GM19395 (cell line): ENCODE data around the gene UBA1.
A peak's percentile ranks its signal among the peaks of the same experiment; 100 is the strongest.

Experiments used
- ATAC-seq: cut with Tn5 transposase; IDR thresholded peaks from one replicate; pipeline ENCODE4 v1.9.1; 2021; ENCODE audit warnings: mild to moderate bottlenecking, moderate library complexity; ENCODE audit not compliant: unreplicated experiment

Gene UBA1

DNA sequence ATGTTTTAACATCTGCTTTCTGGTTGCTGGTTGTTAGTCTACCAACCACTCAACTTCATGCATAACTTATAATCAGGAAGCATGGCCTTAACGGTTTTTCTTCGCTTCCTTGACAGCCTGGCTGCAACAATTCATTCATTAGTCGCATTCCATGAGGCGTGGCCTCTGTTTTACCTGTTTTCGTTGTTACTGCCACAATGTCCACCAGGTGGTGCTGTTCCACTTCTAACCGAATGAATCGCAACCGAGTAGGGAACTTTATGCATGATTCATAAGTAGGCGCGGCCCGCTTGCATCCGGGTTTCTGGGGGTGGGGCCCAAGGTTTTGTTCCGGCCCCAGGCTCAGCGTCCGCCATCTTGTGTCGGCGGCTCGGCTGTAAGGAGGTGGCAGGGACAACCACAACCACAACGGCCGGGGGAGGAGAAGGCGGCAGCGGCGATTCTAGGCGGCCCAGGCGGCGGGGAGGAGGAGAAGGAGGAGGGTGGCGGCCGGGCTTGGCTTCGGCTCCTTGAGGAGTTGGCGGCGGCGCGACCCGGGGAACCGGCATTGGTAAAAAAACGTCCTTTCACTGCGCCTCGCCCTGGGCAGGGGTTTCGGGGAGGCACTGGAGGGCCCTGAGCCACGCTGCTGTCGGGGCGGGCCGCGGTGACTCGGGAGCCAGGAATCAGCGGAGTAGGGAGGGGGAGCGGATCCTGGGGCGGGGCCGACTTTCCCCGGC, at the start of gene UBA1:
Gene UBA1, plus strand, starts transcription at position 355 of the 719 bp plus-strand sequence. CDS start 4,974 bp downstream, outside the sequence.
- ATAC-seq = peak; percentile 81

DNA sequence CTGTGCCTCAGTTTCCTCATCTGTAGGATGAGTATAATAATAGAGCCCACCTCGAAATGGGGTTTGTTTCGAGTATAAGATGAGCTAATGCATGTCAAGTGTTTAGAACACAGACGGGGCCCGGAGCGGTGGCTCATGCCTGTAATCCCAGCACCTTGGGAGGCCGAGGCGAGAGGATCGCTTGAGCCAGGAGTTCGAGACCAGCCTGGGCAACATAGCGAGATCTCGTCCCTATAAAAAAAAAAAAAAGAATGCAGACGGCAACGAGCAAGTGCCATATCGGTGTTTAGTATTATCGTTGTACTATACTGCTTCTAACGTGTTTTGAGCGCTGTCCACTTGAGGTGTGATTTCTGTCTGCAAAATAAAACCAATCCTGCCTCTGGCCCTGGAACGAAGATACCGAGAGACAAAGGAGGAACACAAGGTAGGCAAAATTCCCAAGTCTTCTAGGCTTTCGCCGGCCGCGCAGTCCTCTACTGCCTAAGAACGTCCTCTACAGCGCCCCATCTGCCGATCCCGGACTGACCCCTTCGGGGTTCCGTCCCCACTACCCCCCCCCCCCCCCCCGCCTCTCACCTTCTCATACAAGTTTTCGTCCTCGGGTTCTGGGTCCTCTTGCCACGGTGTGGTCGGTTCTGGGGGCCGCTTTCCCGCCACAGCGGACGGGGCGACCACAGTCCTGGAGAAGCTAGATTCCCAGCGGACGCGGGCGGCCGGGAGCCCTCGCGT, 49.6 kb upstream of the UBA1 start:
- peak; percentile 2 for ATAC-seq

DNA sequence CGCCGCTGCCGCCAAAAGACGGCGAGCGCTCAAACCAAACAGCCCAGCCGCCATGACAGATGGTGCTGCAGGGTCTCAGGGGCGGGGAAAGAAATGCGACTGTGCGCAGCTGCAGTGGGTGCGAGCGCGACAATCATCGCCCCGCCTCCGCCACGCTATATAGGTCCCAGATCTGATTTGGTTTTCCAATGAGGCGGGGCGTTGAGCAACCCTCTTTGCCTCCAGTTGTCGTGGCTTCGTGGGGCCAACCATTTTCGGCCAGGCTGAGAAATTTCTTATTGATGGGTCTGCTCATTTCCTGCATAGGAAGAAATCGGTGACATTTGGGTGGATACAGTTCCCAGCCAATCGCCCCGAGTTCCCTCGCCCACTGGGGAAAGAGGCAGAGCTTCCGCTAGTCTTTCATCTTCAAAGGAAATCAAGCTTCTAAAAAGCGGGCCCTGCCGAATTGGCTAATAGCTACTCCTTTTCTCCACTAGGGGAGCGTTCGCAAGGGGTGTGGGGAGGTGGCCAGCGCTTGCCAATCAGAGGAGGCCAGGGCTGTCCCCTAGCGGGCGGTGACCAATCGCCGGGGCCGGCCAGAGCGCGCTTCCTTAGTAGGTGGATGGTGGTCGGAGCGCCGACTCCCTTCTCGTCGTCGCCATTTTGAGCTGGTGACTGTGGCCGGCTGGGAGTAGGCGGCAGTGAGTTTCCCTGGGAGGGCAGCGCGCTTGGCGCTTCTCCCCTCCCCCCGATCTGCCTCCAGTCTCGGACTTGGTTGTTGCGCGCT, 48.8 kb upstream of the UBA1 start, which contains the start of the genes NDUFB11 and RBM10:
Gene NDUFB11, minus strand, starts transcription at position 77 of the 769 bp plus-strand sequence. Its CDS starts 23 bp downstream, at position 54.
Gene RBM10, plus strand, starts transcription at position 596 of the 769 bp plus-strand sequence. CDS start 2,261 bp downstream, outside the sequence.
- ATAC-seq = peak; percentile 88

DNA sequence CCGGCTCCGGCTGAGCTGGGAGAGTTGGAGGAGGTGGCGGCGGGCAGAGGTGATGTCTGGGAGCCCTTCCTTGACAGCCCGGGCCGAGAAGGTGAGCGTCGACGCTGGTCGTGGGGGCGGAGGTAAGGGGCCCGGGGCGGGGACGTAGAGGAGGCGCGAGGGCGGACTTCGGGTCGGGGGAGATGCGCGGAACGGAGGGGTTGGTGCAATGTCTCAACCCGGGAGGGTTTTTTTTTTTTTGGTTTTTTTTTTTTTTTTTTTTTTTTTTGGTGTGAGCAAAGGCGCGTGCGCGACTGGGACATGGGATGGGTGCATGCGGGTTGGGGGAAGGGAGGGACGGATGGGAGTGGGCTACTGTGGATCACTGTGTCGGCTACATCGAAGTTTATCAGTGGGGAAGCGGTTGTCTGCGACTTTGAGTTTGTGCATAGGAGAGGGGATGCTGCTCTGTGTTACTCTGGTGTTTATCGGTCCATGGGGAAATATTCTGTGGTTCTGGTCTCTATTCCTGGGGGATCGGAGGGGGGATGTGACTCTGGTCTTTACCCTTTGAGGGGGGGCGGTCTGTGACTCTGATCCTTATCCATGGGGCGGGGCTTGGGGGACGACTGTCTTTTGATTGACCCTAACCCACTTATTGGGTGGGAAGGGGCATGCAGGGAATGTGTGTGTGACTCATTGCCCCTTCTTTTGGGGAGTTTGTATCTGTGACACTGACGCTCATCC, 48.1 kb upstream of the UBA1 start:
- ATAC-seq = peak; percentile 18

DNA sequence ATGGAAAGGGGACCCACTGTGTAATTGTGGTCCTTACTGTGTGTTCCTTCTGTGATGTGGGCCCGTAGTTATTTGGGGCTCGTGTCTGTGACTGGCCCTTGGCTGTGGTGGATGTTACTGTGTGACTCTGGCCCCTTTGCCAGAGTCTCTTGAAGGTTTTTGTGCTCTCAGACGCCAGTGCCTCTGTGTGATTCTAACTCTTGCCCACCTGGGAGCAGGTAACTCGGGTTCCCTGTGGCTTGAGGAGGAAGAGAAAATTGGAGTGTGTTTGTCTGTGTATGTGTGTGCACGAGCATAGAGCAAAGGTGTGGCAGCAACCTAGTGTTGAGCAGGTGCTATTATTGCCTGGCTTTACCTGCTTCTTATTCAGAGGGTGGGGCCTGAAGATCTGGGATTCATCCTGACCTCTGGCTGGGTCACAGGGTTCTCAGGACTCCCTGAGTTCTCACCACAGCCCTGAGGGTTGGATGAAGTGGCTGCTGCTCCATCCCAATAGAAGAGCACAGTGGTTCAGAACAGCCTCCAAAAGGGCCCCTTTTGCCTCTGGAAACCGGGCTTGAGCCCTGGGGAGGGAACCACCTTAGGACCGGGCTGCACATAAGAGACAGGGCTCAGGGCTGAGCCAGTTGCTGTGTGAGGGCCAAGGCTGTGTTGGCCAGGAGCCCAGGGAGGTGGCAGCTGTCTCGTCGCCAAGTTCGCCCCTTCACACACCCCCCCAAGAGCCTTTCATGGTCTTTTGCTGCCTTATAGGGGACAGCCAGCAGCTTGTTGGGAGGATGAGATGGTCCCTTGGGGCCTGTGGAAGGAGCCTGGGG, 47.3 kb upstream of the UBA1 start:
- ATAC-seq = no peak

DNA sequence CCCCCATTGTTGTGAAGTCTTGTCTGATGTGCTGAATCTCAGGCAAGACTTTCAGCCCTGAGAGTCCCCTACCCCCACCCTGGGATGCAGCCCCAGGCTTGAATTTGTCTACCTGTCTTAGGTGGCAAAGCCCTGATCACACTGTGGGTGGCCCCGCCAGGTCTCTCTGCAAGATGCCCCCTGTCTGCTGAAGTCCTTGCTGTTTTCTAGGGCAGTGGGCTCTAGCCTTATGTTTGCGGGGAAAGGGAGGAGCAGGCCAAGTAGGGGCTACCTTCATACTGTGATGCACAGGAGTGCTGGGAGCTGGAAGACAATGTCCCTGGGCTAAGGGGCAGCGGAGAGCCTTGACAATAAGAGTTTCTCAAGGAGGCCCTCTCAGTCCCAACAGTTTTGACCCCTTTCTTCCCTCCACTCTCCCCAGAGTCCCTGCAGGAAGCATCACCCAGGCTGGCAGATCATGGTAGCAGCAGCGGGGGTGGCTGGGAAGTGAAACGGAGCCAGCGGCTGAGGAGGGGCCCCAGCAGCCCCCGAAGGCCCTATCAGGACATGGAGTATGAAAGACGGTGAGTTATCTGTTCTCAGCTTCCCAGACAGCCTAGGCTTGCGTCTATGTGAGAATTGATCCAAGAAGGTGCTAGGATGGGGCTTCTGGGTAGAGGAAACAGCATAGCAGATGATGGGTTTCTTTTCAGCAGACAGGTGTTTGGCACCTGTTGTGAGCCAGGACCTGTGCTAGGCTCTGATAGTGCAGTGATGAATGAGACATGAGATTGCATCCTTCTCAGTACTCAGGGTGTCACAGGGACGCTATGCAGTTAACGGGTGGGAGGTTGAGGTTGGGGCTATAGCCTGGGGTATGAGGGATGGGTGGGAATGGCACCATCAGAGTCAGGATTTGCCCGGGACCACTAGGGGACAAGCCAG, 46.4 kb upstream of the UBA1 start:
- no peak for ATAC-seq

DNA sequence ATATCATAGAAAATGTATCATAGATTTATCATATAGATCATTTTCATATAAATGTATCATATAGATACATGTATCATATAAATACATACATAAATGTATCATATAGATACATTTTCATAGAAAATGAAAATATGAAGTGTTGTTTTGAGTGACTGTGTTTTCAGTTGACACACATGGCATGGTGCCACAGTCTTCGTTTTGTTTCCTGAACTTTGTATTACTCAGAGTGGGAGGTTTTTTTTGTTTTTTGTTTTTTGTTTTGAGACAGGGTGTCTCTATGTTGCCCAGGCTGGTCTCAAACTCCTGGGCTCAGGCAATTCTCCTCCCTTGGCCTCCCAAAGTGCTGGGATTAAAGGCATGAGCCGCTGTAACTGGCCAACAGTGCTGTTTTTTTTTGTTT, 44.7 kb upstream of the UBA1 start:
- ATAC-seq = no peak

DNA sequence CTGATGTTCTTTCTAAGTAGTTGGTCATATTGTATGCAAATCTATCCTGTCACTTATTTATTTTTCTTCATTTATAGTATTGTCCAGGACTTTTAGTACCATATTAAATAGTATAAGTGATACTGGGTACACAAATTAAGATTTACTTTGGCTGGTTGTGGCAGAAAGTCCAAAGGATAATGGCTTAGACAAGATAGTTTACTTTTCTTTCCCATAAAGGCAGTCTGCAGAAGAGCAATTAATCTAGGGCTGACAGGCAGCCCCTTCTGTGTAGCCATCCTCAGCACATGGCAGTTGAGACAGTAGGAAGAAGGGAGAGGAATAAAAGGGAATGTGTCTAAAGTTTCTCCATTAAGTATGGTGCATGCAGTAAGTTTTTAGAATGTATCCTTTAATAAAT, 42.2 kb upstream of the UBA1 start:
- ATAC-seq = no peak

DNA sequence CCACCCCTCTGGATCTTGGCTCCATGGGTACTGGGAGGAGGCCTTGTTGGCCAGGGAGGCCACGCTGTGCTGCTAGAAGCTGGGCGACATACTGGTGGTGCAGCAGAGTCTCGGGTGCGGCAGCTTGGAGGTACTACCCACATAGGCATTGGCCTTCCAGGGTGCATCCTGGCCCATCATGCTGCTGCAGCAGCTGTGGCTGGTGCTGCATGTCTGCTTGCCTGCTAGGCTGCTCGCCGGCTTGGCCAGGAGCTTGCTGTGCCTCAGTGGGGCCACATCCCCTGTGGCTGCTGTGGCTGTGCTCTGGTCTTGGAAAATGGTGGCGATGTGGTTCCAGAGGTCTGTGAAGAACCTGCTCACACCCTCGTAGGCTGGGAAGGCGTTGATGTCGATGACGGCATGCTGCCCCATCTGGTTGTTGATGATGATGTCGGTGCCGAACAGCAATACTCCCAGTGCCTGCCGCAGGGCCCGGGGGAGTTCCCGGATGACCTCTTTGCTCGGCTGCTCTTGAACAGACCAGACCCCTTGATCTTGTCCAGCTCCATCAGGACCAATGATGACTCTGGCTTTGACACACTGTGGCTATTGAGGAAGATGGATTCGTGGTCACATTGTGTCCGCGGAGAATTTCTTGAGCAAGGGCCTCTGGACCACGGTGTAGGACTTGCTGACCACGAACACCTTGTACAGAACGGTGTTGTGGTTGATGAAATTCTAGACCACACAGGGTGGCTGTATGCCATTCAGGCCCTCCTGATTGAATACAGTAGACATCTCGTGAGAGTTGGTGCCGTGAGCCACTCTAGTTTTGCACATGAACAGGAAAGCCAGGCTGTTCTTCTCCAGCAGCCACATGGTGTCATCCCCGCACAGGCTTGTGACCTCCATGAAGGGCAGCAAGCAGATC, 36.8 kb upstream of the UBA1 start:
- no peak for ATAC-seq

DNA sequence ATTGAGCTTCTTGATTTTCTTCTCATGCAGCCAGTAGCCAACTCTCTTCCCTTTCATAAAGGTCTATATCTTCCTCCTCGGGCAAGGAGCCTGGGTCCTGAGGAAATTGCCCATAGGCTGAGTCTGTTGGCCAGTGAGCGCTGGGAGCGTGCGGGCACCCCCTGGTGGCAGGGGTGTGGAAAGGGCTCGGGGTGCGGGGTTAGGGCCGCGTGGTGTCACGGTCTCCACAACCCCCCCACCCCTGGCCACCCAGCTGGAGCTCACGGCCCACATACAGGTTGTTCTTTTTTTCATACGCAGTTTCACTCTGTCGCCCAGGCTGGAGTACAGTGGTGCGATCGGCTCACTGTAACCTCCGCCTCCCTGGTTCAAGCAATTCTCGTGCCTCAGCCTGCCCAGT, 35.5 kb upstream of the UBA1 start:
- no peak for ATAC-seq

DNA sequence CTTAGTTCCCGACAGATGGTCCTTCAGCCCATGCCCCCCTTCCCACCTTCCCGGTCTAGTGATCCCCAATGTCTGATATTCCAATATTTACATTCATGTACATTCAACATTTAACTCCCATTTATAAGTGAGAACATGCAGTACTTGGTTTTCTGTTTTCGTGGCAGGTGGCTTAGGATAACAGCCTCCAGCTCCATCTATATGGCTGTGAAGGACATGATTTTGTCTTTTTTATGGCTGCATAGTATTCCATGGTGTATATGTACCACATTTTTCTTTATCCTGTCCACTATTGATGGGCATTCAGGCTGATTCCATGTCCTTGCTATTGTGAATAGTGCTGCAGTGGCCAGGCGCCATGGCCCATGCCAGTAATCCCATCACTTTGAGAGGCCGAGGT, 34.8 kb upstream of the UBA1 start:
- no peak for ATAC-seq

DNA sequence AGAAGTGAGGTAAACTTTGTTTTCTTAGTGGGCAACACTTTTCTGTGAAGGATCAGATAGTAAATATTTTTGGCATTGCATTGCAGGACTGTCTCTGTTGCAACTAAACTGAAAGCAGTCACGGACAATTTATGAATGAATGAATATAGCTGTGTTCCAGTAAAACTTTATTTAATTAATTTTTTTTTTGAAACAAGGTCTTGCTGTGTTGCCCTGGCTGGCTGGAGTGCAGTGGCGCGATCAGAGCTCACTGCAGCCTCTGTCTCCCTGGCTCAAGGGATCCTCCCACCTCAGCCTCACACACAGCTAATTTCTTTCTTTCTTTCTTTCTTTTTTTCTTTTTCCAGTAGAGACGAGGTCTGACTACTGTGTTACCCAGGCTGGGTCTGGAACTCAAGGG, 32.8 kb upstream of the UBA1 start:
- ATAC-seq = no peak

DNA sequence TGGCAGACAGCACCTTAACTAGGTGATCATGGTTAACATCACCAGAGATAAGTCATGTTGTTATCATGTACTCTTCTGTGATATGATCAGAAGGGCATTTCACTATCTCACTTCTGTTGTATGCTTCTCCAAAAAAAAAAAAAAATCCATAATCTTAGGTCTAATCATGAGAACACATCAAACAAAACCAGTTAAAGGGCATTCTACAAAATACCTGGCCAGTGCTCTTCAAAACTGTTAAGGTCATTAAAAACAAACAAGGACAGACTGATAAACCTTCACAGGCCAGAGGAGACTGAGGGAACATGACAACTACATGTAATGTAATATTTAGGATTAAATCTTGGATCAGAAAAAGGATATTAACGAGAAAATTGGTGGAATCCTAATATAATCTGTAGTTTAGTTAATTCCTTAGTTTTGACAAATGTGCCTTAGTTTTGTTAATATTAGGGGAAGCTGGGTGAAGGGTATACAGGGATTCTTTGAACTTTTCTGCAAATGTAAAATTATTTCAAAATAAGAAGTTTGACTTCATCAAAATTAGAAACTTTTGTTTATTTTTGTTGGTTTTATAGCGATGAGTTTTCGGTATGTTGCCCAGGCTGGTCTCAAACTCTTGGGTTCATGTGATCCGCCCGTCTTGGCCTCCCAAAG, 30.6 kb upstream of the UBA1 start:
- no peak for ATAC-seq

DNA sequence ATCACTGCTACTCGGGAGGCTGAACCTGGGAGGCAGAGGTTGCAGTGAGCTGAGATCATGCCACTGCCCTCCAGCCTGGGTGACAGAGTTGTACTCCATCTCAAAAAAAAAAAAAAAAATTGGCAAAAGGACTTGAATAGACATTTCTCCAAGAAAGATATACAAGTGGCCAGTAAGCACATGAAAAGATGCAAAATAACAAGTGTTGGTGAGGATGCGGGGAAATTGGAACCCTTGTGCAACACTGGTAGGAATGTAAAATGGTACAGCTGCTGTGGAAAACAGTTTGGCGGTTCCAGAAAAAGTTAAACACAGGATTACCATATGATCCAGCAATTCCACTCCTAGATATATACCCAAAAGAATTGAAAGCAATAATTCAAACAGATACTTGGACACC, 29.2 kb upstream of the UBA1 start:
- no peak for ATAC-seq

DNA sequence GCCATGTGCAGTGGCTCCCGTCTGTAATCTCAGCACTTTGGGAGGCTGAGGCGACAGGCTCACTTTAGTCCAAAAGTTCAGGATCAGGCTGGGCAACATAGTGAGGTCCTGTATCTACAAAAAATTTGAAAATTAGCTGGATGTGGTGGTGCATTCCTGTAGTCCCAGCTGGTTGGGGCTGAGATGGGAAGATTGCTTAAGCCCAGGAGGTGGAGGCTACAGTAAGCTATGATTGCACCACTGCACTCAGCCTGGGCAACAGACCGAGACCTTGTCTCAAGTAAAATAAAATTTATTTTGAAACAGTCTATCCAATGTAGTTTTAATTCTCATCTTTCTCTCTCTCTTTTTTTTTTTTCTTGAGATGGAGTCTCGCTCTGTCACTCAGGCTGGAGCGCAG, 27.5 kb upstream of the UBA1 start:
- no peak for ATAC-seq

DNA sequence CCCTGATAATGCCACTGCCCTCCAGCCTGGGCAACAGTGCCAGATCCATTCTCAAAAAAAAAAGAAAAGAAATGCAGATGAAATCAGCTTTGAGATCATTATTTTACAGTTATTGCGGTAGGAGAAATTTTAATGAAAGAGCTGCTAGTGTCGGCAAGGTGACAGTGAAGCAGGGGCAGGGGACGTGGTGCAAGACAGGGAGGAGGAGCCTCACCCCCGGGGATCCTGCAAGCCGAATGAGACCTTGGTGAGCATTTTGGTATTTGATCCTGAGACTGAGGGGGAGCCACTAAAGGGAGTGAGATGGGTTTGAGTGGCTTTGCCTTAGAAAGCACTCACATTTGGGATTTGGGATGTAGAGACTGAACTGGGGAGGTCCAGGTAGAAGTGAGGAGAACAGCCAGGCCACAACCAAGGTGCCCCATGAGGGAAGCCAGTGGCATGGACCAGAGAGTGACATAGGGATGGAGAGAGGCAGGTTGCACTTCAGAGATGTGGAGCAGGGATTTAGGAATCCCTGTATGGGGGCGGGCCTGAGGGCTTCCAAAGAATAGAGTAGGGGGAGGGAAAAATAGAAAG, 25.0 kb upstream of the UBA1 start:
- no peak for ATAC-seq

DNA sequence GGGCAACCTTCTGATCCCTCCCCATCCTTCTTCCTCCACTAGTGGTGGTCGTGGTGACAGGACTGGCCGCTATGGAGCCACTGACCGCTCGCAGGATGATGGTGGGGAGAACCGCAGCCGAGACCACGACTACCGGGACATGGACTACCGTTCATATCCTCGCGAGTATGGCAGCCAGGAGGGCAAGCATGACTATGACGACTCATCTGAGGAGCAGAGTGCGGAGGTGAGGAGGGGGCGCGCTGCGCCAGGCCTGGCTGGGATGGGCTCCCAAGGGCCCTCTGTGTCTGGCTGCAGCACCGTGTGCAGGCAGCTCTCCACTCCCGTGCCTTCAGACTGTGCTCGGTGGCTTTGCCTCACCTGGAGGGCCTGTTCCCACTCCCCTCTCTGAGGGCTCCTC, 24.4 kb upstream of the UBA1 start:
- ATAC-seq = no peak
